HL-60 (cell line): ENCODE measurements around the gene XPO5.

Source experiments
- DNase-seq, 2 experiments: peaks; one replicate each; pipeline ENCODE4 v3.0.0-alpha.2; 2010 to 2020; ENCODE audit warnings: low read depth in 1 of 2, low spot score in 1 of 2
- H3K27ac ChIP-seq: fragments of 250-450 bp; sonication (Bioruptor Pico); replicated peaks from 2 replicates; pipeline ENCODE4 v1.5.1; 2020; ENCODE audit warnings: mild to moderate bottlenecking, moderate library complexity
- H3K27me3 ChIP-seq: fragments of 250-450 bp; sonication (Bioruptor Pico); 2 replicates; pipeline ENCODE4 v1.5.1; 2021; ENCODE audit warnings: mild to moderate bottlenecking, moderate library complexity; ENCODE audit not compliant: insufficient read depth, poor library complexity, severe bottlenecking
- H3K4me3 ChIP-seq: replicated peaks from 2 replicates; pipeline ENCODE4 v1.5.1; 2011; ENCODE audit warnings: mild to moderate bottlenecking, control low read depth, low read length; ENCODE audit not compliant: insufficient read depth
- CTCF ChIP-seq: IDR thresholded peaks from one replicate; pipeline ENCODE4 v1.5.1; 2011; ENCODE audit warnings: low read length, control low read depth, inconsistent platforms; ENCODE audit not compliant: insufficient read depth
- GABPA ChIP-seq: IDR thresholded peaks from 2 replicates; pipeline ENCODE4 v1.6.1; 2012; ENCODE audit warnings: low read depth
- POLR2AphosphoS5 ChIP-seq: IDR thresholded peaks from 2 replicates; pipeline ENCODE4 v1.6.1; 2012; ENCODE audit warnings: low read depth
- SPI1 ChIP-seq: IDR thresholded peaks from 2 replicates; pipeline ENCODE4 v1.6.1; 2012; ENCODE audit warnings: low read depth, mild to moderate bottlenecking, borderline replicate concordance
- TF ChIP-seq, protein P1 (sequence below): IDR thresholded peaks from 2 replicates; pipeline ENCODE4 v1.6.1; 2012; ENCODE audit warnings: low read depth; ENCODE audit not compliant: insufficient replicate concordance

XPO5 gene

DNA sequence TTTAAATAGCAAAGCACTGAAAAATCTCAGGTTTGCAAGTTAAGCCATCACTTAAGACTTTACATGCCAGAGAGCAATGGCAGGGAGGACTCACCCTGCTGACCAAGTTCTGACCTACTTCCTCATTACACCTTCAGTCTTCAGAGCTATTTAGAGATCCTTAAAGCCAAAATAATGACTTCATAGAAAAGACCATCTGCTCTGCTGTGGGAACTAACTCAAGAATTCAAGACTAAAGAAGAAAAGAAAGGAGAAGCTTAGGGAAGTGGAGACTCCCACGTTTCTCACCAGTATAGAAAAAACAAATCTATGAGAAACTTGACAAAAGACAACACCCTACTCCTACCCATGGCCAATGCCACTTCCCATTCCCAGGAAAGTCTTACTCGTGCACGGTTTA is 28.6 kb downstream of the XPO5 start:
- no peak overlapping the region for H3K4me3 ChIP-seq
- no peak overlapping the region for H3K27ac ChIP-seq
- DNase-seq, result no peak
- TF ChIP-seq SPI1 (no peak), POLR2AphosphoS5 (no peak), CTCF (no peak), GABPA (no peak)
- TF ChIP-seq, protein P1, sequence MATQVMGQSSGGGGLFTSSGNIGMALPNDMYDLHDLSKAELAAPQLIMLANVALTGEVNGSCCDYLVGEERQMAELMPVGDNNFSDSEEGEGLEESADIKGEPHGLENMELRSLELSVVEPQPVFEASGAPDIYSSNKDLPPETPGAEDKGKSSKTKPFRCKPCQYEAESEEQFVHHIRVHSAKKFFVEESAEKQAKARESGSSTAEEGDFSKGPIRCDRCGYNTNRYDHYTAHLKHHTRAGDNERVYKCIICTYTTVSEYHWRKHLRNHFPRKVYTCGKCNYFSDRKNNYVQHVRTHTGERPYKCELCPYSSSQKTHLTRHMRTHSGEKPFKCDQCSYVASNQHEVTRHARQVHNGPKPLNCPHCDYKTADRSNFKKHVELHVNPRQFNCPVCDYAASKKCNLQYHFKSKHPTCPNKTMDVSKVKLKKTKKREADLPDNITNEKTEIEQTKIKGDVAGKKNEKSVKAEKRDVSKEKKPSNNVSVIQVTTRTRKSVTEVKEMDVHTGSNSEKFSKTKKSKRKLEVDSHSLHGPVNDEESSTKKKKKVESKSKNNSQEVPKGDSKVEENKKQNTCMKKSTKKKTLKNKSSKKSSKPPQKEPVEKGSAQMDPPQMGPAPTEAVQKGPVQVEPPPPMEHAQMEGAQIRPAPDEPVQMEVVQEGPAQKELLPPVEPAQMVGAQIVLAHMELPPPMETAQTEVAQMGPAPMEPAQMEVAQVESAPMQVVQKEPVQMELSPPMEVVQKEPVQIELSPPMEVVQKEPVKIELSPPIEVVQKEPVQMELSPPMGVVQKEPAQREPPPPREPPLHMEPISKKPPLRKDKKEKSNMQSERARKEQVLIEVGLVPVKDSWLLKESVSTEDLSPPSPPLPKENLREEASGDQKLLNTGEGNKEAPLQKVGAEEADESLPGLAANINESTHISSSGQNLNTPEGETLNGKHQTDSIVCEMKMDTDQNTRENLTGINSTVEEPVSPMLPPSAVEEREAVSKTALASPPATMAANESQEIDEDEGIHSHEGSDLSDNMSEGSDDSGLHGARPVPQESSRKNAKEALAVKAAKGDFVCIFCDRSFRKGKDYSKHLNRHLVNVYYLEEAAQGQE, result no peak
- H3K27me3 ChIP-seq, result no peaks in the 10 kb centered on the region

DNA sequence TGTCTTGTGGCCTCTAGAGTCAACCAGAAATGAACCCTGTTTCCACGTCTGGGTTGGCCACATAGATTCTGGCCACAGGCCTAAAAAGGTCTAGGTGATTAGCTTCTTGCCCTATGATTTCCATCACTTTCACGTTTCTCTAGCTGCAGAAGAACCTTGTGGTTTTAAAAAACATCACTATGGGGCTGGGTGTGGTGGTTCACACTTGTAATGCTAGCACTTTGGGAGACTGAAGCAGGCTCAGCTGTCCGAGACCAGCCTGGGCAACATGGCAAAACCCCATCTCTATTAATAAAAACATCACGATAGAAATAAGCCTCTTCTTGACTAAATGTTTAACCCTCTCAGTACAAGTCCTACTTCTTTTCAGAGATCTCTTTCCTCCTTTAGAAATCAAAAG is 31.4 kb downstream of the XPO5 start:
- Histone ChIP-seq H3K27me3 (no peaks in the 10 kb centered on the region), H3K27ac (no peak overlapping the region), H3K4me3 (no peak overlapping the region)
- no peak for TF ChIP-seq POLR2AphosphoS5
- TF ChIP-seq SPI1, result no peak
- no peak for TF ChIP-seq CTCF
- TF ChIP-seq, protein P1, result no peak
- no peak for TF ChIP-seq GABPA
- DNase-seq, result no peak

DNA sequence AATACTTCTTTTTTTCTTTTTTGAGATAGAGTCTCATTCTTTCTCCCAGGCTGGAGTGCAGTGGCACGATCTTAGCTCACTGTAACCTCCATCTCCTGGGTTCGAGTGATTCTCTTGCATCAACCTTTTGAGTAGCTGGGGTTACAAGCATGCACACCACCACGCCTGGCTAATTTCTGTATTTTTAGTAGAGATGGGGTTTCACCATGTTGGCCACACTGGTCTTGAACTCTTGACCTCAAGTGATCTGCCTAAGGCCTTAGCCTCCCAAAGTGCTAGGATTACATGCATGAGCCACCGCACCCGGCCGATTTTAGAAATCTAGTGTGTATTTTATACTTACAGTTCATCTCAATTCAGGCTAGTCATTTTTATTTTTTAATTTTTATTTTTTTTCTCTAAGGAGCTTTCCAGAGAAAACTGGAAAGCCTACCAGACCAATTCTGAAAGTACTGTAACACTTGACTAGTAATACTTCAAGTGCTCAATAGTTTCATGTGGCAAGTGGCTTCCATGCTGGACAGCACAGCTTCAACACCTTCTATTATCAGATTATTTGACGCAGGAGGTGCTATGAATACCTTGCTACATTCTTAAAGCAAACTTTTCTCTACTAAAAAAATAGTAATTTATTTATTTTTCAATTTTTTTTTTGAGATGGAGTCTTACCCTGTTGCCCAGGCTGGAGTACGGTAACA is 33.9 kb downstream of the XPO5 start:
- DNase-seq, result no peak
- Histone ChIP-seq H3K4me3 (no peak overlapping the region), H3K27ac (no peak overlapping the region), H3K27me3 (no peaks in the 10 kb centered on the region)
- TF ChIP-seq POLR2AphosphoS5, result no peak
- TF ChIP-seq GABPA, result no peak
- TF ChIP-seq SPI1, result no peak
- TF ChIP-seq, protein P1, result no peak
- TF ChIP-seq CTCF, result no peak
